ENCODE measurements around the gene RPGRIP1L. TPM values are rescaled to one million over a fixed set of nuclear protein-coding genes. Genes with fewer than 3 reads are reported as not detected.

Gene RPGRIP1L
- total and polyA plus RNA-seq, 9 of the 15 experiments (the other 6 are each of a cell fraction or from before 2014, with no cell fraction given), result 3.2 to 7.7 (median 5.8) TPM

- TF ChIP-seq IRF9 (tag; IDR thresholded peaks at IDR 0.05) (no peak), CBFA2T3 (IDR thresholded peaks at IDR 0.05) (no peak), SLC30A9 (CRISPR knock-in tag; IDR thresholded peaks at IDR 0.05) (no peak), RBM14 (IDR thresholded peaks at IDR 0.05; ENCODE audit: borderline replicate concordance, insufficient read depth, low read depth, low read length) (no peak), ZBTB7A (IDR thresholded peaks at IDR 0.05; ENCODE audit: borderline replicate concordance, control insufficient read depth, low read depth, low read length) (no peak), HEY1 (CRISPR knock-in tag; IDR thresholded peaks at IDR 0.05; ENCODE audit: borderline replicate concordance) (no peak), ZNF184 (CRISPR knock-in tag; IDR thresholded peaks at IDR 0.05) (no peak), KLF13 (tag; IDR thresholded peaks at IDR 0.05; ENCODE audit: borderline replicate concordance, low read depth) (no peak), ZC3H8 (IDR thresholded peaks at IDR 0.05) (no peak), ASH1L (IDR thresholded peaks at IDR 0.05; ENCODE audit: borderline replicate concordance, low read depth, partially characterized antibody) (no peak), HMGN3 (IDR thresholded peaks at IDR 0.05; ENCODE audit: borderline replicate concordance, extremely low read depth, insufficient read length, low read depth, low read length) (no peak), STAG1 (CRISPR knock-in tag; IDR thresholded peaks at IDR 0.05; ENCODE audit: borderline replicate concordance) (peak; percentile 42; the same call in 1 of the 2 replicates), TOE1 (IDR thresholded peaks at IDR 0.05; ENCODE audit: borderline replicate concordance) (no peak), TOE1 (CRISPR knock-in tag; IDR thresholded peaks at IDR 0.05; ENCODE audit: borderline replicate concordance, low read depth) (no peak), RBFOX2 (IDR thresholded peaks at IDR 0.05; ENCODE audit: low read depth, low read length) (no peak), ESRRA (IDR thresholded peaks at IDR 0.05; ENCODE audit: borderline replicate concordance, low read depth) (no peak), SMARCB1 (IDR thresholded peaks at IDR 0.05; ENCODE audit: insufficient read length, low read depth) (no peak), RAD21 (CRISPR knock-in tag; conservative IDR thresholded peaks at IDR 0.05 in 1 of 2, IDR thresholded peaks at IDR 0.05 in 1 of 2) (peak; percentile 69 to 79), ZNF445 (CRISPR knock-in tag; IDR thresholded peaks at IDR 0.05; ENCODE audit: low read depth) (no peak), BRF2 (IDR thresholded peaks at IDR 0.05; ENCODE audit: borderline replicate concordance, insufficient read depth, insufficient read length) (no peak), MXD1 (CRISPR knock-in tag; IDR thresholded peaks at IDR 0.05; ENCODE audit: borderline replicate concordance, poor library complexity, severe bottlenecking) (no peak), ZNF740 (CRISPR knock-in tag; IDR thresholded peaks at IDR 0.05) (peak; percentile 47; the same call in 1 of the 2 replicates), ZNF740 (tag; IDR thresholded peaks at IDR 0.05) (no peak), BHLHE40 (IDR thresholded peaks at IDR 0.05; ENCODE audit: low read length) (peak; percentile 98), YBX1 (IDR thresholded peaks at IDR 0.05) (no peak)
Observed at GRCh38 chr16:53549970-53550690, 153.5 kb downstream of the RPGRIP1L start (continued).
